ENCODE measurements around the gene MT1M. TPM values are rescaled to one million over a fixed set of nuclear protein-coding genes. Genes with fewer than 3 reads are reported as not detected.
A peak's percentile ranks its signal among the peaks of the same experiment; 100 is the strongest.
"Not testable (repeated sequence)": the region's sequence is repeated elsewhere in the genome, so short reads cannot be mapped to it uniquely, and the experiment has no call there.

Gene MT1M
- total RNA-seq, result 0.44 and 1.2 TPM in 2 replicates
- long read RNA-seq, partial matches to known transcripts, result 0 of 1 reads
- long read RNA-seq, other reads (novel, unspliced or antisense), result 0 of 1 reads

DNA sequence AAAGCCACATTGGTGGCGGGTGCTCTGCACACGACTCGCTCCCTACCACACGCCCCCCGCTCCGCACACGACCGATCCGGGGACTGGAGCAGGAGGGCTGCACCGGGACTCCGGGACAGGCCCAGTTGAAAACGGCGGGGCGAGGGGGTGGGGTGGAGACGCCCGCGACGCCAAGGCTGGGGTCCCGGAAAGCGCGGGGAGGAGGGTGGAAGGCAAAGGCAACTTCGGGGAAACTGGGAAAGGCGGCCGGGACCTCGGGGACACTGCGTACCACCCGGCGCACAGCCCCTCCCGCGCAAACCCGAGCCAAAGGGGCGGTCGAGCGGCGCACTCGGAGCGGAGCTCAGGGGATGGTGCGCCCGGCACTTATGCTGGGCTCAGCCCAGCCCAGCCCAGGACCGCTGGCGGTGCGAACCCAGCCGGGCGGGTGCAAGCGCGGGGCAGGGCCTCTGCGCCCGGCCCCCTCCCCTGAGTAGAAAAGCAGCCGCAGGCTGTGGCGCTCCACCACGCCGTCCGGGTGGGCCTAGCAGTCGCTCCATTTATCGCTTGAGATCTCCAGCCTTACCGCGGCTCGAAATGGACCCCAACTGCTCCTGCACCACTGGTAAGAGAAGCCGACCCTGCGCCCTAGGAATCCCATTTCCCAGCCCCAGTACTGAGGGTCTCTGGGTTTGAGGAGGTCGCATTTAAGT lies at the start of gene MT1M:
Gene MT1M (plus strand): TSS at position 504 of the 692 bp plus-strand sequence. CDS start 73 bp downstream, at position 577.
- DNase-seq (ENCODE audit: extremely low spot score, unreplicated experiment), result no peak

DNA sequence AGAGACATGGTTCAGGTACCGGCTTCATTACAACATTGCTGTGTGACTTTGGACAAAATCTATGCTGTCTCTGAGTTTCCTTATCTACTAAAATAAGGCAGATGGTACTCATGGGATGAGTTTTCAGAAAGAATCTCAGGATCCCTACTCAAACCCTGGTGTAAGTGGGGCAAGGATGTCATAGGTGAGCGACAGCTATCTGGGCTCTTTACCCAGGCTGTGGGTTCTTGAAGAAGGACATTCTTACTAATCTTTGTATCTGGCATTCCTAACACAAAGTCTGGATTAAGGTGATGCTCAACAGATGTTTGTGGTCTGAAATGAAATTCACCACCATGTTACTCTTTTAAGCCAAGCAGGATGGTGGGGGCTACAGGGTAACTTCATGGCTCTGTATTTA lies 49.5 kb upstream of the MT1M start:
- H3K4me3 Mint-ChIP-seq (ENCODE audit: unreplicated experiment); DNase-seq (ENCODE audit: extremely low spot score, unreplicated experiment); H3K36me3 Mint-ChIP-seq (ENCODE audit: unreplicated experiment); H3K4me1 Mint-ChIP-seq (ENCODE audit: unreplicated experiment); H3K9me3 Mint-ChIP-seq (ENCODE audit: unreplicated experiment): not testable (repeated sequence)
- Mint-ChIP-seq H3K27ac (ENCODE audit: unreplicated experiment) (peak overlapping the region; percentile 75), H3K27me3 (ENCODE audit: unreplicated experiment) (peaks cover 27% of the 10 kb centered on the region)

More for the DNA sequence above, at the start of gene MT1M:
- TF ChIP-seq, protein P1, sequence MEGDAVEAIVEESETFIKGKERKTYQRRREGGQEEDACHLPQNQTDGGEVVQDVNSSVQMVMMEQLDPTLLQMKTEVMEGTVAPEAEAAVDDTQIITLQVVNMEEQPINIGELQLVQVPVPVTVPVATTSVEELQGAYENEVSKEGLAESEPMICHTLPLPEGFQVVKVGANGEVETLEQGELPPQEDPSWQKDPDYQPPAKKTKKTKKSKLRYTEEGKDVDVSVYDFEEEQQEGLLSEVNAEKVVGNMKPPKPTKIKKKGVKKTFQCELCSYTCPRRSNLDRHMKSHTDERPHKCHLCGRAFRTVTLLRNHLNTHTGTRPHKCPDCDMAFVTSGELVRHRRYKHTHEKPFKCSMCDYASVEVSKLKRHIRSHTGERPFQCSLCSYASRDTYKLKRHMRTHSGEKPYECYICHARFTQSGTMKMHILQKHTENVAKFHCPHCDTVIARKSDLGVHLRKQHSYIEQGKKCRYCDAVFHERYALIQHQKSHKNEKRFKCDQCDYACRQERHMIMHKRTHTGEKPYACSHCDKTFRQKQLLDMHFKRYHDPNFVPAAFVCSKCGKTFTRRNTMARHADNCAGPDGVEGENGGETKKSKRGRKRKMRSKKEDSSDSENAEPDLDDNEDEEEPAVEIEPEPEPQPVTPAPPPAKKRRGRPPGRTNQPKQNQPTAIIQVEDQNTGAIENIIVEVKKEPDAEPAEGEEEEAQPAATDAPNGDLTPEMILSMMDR (IDR thresholded peaks at IDR 0.05), result no peak
- Mint-ChIP-seq H3K4me1 (ENCODE audit: unreplicated experiment) (peaks cover 30% of the 10 kb centered on the region), H3K27ac (ENCODE audit: unreplicated experiment) (peak within 1 kb of the TSS; percentile 15), H3K36me3 (ENCODE audit: unreplicated experiment) (no peaks in the 10 kb centered on the region), H3K4me3 (ENCODE audit: unreplicated experiment) (peak within 1 kb of the TSS; percentile 79), H3K9me3 (ENCODE audit: unreplicated experiment) (no peaks in the 10 kb centered on the region), H3K27me3 (ENCODE audit: unreplicated experiment) (peaks cover 36% of the 10 kb centered on the region)

DNA sequence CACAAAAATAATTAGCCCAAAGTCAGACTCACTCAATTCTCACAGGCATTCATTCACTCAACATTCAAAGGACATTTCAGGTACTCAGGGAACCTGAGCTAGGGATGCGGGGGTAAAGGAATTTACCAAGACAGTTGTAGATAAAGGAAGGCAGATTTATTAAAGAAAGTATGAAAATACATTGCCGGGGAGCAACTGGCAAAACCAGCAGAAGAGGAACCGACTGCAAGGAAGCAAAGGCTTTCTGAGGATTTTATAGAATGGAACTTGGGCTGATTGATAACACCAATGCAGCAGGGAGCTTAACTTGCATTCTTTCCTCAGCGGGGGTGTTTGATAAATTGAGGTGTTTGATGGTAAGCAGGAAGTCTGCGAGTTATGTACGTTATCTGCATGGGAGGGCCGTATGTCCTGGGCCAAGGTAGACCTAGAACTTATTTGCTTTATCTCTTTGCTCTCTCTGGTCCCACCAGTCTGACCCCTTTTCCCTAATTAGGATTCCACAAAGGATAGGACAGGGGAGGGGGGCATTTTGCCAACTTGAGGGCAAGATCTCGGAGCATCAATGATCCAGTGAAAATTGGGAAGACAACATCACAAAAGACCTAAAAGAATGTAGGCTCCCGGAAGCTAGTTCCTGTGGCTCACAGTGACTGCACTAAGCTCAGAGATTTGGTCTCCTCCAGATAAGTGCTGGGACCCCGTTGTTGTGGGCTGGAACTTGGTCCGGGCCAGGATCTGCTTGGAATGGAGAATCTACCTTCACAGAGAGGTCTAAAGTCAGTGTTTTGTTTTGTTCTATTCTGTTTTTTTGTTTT lies 48.9 kb upstream of the MT1M start:
- TF ChIP-seq, protein P1 (IDR thresholded peaks at IDR 0.05), result no peak
- Mint-ChIP-seq H3K27me3 (ENCODE audit: unreplicated experiment) (peaks cover 30% of the 10 kb centered on the region), H3K9me3 (ENCODE audit: unreplicated experiment) (no peaks in the 10 kb centered on the region), H3K4me3 (ENCODE audit: unreplicated experiment) (no peak overlapping the region), H3K27ac (ENCODE audit: unreplicated experiment) (no peak overlapping the region), H3K4me1 (ENCODE audit: unreplicated experiment) (no peaks in the 10 kb centered on the region), H3K36me3 (ENCODE audit: unreplicated experiment) (no peaks in the 10 kb centered on the region)
- DNase-seq (ENCODE audit: extremely low spot score, unreplicated experiment), result no peak

DNA sequence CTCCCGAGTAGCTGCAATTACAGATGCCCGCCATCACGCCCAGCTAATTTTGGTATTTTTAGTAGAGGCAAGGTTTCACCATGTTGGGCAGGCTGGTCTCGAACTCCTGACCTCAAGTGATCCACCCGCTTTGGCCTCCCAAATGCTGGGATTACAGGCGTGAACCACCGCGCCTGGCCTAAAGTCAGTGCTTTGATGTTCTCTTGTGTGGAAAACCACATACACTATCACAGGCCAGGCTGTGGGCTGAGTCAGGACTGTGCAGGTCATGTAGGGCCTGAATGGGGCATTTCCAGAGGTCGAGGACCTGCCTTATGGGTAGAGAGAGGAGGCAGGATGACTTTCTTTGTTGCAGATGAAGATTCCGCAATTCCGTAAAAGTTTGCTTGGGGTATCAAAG lies 48.2 kb upstream of the MT1M start:
- Mint-ChIP-seq H3K27me3 (ENCODE audit: unreplicated experiment) (peaks cover 34% of the 10 kb centered on the region), H3K9me3 (ENCODE audit: unreplicated experiment) (no peaks in the 10 kb centered on the region), H3K36me3 (ENCODE audit: unreplicated experiment) (no peaks in the 10 kb centered on the region), H3K4me3 (ENCODE audit: unreplicated experiment) (no peak overlapping the region), H3K4me1 (ENCODE audit: unreplicated experiment) (peaks cover 3% of the 10 kb centered on the region), H3K27ac (ENCODE audit: unreplicated experiment) (no peak overlapping the region)
- TF ChIP-seq, protein P1 (IDR thresholded peaks at IDR 0.05), result no peak
- no peak for DNase-seq (ENCODE audit: extremely low spot score, unreplicated experiment)

DNA sequence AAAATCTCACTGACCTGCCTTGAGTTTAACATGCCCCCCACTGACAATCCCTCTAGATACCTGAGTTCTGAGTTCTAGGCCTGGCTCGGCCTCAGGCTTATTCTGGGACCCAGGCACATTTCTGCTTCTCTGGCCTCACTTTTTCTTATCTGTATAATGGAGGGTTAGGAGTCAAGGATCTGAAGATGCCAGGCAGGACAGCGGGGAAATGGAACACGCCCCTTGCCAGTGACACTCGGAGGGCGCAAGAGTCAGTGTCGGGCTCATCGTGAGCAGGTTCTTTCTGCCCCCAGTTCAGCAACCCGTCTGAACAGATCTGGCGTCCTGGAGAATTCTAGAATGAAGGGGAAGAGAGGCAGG lies 43.7 kb upstream of the MT1M start:
- TF ChIP-seq, protein P1 (IDR thresholded peaks at IDR 0.05), result no peak
- H3K4me1 Mint-ChIP-seq (ENCODE audit: unreplicated experiment), result peaks cover 9% of the 10 kb centered on the region
- peaks cover 45% of the 10 kb centered on the region for H3K27me3 Mint-ChIP-seq (ENCODE audit: unreplicated experiment)
- no peak overlapping the region for H3K27ac Mint-ChIP-seq (ENCODE audit: unreplicated experiment)
- no peak for DNase-seq (ENCODE audit: extremely low spot score, unreplicated experiment)
- no peaks in the 10 kb centered on the region for H3K9me3 Mint-ChIP-seq (ENCODE audit: unreplicated experiment)
- peak overlapping the region; percentile 71 for H3K4me3 Mint-ChIP-seq (ENCODE audit: unreplicated experiment)
- no peaks in the 10 kb centered on the region for H3K36me3 Mint-ChIP-seq (ENCODE audit: unreplicated experiment)

Measured in osteocyte (in vitro differentiated cells).